Activated T-helper 1 cell treated with Interleukin-2 at 50 U/mL for 16 hours (primary cell): ENCODE data around the gene ASB18.

Experiments
- DNase-seq: peaks from one replicate; pipeline ENCODE4 v3.0.0-alpha.2; 2020; ENCODE audit warnings: low read depth

The ASB18 gene

DNA sequence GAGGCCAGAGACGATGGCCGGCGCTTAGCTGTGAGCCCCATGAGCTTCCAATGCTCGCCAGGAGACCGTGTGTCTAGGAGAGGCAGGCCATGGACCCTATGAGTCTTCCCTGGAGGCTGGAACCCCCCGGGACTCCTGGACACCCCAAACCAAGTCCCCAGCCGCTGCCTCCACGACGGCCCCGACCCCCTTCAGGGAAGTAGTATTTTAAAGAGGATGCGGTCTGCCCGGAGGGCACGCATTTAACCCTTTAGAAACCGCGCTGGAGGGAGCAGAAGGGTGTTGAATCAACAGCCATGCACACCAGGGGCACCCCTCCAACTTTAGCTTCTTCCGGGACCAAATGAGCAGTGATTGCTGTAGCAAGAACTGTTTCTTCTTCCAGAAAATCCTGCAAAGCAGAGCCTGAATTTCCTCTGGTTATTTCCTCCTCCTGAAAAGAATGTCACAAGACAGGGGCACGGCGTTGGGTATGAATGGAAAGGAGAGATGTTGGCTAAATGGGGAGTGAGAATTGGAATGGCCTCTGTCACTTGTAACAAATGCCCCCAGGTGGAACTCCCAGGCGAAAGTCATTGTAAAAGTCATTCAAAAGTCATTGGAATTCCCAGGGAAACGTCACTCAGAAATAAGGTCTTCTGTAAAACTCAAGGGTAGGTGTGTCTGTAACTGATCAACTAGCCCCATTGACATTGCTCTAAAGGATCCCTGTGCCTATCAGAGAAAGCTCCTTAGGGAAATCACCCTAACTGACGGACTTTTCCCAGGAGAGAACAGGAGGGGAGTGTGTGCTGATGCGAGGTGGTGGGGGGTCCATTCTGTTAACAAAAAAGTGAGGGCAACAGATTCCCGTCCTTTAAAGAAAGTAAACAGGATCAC is 90.2 kb downstream of the ASB18 start:
- DNase-seq = no peak

DNA sequence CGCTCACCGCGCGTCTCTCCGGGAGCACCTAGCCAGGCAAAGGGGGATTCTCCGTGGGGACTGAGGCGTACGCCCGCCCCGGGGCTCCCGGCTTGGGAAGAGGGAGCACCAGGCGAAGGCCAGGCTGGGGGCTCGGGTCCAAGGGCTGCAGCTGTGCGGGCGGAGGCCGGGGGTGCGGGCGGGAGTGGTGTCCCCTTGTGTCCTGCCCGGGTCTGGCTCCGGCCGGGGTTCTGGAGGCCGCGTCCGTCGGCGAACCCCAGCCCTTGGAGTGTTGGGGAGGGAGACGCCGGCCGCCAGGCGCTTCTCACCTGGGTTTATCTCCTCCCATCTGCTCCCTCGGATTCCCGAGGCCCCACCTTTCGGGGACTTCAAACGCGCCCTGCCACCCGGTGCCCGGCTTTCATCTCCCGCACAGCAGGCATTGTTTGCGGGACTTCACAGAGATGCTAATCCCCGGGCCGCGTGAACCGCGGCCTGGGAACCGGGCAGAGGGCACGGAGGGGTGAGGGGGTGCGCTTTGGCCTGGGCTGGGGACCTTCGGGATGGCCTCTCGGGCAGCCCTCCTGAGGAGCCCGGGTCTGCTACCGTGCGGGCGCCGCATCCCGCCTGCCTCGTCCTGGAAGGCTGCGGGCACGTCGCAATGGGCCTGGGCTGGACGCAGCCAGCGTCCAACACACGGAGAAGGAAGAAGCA is 91.0 kb downstream of the ASB18 start:
- DNase-seq = no peak

DNA sequence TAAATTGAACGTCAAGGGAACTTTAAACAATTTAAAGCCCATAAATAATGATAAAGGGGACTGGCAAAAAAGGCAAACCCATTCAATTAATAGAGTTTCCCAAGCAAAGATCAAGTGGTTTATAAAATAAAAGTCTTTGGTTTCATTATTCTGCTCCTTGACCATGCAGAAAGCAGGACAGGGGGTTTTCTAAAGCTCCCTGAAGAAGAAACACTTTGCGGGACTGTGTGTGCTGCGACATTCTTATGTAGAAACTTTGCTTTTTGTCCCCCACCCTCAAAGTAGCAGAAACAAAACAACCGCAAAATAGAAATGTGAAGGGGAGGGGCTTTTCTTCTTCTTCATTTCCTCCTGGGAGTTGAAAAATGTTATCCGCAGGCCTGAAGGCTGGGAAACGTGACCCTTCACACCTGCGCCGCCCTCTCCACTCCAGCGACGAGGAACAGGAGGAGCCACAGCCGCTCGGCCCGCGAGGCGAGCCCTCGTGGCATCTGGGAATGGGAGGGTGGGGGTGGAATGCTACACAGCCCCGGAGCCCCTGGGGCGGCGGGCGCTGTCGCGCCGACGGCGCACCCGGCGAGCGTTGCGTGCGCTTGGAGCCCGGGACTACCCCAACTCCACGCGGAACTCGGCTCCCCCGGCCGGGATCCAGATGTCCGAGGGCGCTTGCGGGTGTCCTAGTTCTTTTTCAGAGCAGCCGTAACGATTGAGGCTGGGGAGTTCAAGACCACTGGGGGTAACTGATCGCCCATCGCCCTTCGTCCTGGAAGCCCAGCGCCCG is 91.8 kb downstream of the ASB18 start:
- no peak for DNase-seq

- DNase-seq = no peak
These were observed 92.4 kb downstream of the ASB18 start for GRCh38 chr2:236171680-236172254.

DNA sequence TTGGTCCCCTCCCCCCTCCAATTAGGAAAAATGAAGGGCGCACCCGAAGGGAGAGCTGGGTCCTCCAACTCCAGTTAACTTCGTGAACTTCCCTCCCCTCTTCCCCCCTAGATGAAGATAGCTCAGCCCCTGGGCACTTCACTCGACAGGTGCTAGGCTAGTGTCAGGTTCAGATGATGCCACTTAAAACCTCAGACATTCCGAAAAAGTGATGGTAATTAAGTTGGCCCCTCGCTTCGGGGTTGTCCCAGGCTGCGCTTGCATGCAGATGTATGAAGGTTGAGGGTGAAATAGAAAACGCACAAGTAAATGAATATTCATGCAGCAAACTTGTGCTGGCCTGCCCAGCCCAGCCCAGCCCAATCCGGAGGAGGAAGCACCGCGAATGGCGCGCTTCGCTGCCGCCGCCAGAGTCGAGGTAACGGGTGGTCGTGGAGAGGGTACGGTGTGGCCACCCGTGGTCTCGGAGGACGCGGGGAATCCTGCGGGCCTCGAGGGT is 93.0 kb downstream of the ASB18 start:
- no peak for DNase-seq

DNA sequence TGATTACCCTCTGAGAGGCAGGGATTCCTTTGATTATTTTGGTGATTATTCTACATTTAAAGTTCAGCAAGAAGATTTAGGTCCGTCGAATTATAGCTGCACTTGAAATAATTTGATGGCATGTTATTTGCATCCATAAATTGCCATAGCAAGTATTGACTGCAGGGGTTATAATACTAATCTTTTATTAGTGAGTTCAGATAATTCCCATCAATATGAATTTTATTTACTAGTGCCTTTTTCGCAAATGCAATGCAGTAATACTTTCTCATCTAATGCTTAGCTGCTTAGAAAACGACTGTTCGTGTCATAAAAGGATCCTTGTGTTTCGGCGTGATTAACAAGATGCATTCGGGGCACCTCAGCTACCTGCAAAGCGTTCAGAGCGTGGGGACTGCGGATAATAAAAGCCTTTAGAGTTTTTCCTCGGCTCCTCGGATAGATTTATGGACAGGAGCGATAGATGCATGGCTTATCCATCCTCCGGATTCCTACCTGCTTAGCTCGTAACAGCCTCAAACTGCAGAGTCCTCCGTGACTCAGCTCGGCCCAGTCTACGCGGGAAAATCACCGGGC is 93.5 kb downstream of the ASB18 start:
- DNase-seq = no peak

- no peak for DNase-seq
These were observed 94.2 kb downstream of the ASB18 start for GRCh38 chr2:236169741-236170589.

GRCh38 chr2:236169151-236169721 is 95.0 kb downstream of the ASB18 start:
- no peak for DNase-seq

GRCh38 chr2:236168110-236169080 is 95.8 kb downstream of the ASB18 start, which contains the start of gene GBX2:
GBX2 (minus strand) TSS chr2:236168386; CDS start chr2:236167971, 415 bp downstream.
- no peak for DNase-seq

DNA sequence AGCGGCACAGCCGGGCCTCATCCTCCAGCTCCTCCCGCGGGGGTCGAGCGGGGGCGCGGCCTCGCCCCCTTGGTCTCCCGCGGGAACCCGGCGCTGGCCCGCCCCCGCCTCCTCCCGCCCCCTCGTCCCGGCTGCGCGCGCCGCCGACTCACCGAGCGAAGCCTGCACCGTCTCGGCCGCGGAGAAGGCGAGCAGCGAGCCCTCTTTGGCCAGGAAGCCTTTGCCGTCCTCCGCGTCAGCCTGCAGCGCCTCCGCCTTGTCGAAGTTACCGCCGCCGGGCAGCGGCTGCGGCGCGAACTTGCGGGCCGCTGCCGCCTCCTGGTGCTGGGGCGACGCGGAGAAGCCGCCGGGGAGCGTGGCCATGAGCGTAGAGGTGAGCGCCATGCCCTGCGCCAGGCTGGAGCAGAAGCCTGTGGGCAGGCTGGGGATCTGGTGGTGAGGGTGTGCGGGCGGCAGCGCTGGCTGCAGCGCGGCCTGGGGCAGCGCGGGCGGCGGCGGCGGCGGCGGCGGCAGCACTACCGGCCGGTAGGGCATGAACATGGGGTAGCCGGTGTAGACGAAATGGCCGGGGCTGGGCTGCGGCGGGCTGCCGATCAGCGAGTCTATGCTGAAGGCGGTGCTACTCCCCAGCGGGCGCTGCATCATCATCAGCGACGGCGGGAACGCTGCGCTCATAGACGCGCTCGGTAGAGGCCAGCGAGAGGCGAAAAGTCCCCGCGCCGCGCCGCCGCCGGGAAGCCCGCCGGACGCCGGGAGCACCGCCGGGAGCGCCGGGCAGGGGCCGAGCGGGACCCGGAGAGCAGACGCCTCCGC is 96.7 kb downstream of the ASB18 start:
- DNase-seq = no peak

GRCh38 chr2:236166796-236167296 is 97.4 kb downstream of the ASB18 start:
- DNase-seq = no peak

- no peak for DNase-seq
These were observed 98.1 kb downstream of the ASB18 start for GRCh38 chr2:236165842-236166795.

- no peak for DNase-seq
These were observed 99.0 kb downstream of the ASB18 start for GRCh38 chr2:236164925-236165841.

- DNase-seq = no peak
These were observed 99.8 kb downstream of the ASB18 start for GRCh38 chr2:236164201-236164924.
